DMS79 (cell line): ENCODE measurements around the gene ASIC2.

Experiments
- DNase-seq: peaks from one replicate; lab custom pipeline; 2025; lab: John Stamatoyannopoulos, UW

ASIC2 gene

GRCh38 chr17:33113276-33113990 lies 179.7 kb downstream of the ASIC2 start:
- DNase-seq = peak; percentile 42

GRCh38 chr17:33112763-33113162 lies 180.3 kb downstream of the ASIC2 start:
- no peak for DNase-seq

- DNase-seq = no peak
Measured at GRCh38 chr17:33109336-33110072, 183.6 kb downstream of the ASIC2 start.

GRCh38 chr17:33106525-33107165 lies 186.4 kb downstream of the ASIC2 start:
- DNase-seq = no peak

GRCh38 chr17:33105911-33106310 lies 187.2 kb downstream of the ASIC2 start:
- DNase-seq = no peak

GRCh38 chr17:33099906-33100305 lies 193.2 kb downstream of the ASIC2 start:
- no peak for DNase-seq

- no peak for DNase-seq
Measured at GRCh38 chr17:33099252-33099651, 193.8 kb downstream of the ASIC2 start.

GRCh38 chr17:33097411-33097810 lies 195.7 kb downstream of the ASIC2 start:
- DNase-seq = no peak

GRCh38 chr17:33096161-33096560 lies 196.9 kb downstream of the ASIC2 start:
- no peak for DNase-seq

- no peak for DNase-seq
Measured at GRCh38 chr17:33091271-33091670, 201.8 kb downstream of the ASIC2 start.

GRCh38 chr17:33090806-33091205 lies 202.3 kb downstream of the ASIC2 start:
- no peak for DNase-seq

GRCh38 chr17:33086878-33087277 lies 206.2 kb downstream of the ASIC2 start:
- DNase-seq = no peak

- DNase-seq = no peak
Measured at GRCh38 chr17:33086041-33086440, 207.1 kb downstream of the ASIC2 start.

GRCh38 chr17:33085256-33085655 lies 207.8 kb downstream of the ASIC2 start:
- no peak for DNase-seq

GRCh38 chr17:33084755-33085154 lies 208.3 kb downstream of the ASIC2 start:
- no peak for DNase-seq

- DNase-seq = no peak
Measured at GRCh38 chr17:33082529-33083173, 210.4 kb downstream of the ASIC2 start.

GRCh38 chr17:33080091-33080490 lies 213.0 kb downstream of the ASIC2 start:
- DNase-seq = no peak

GRCh38 chr17:33079201-33079600 lies 213.9 kb downstream of the ASIC2 start:
- DNase-seq = no peak

- no peak for DNase-seq
Measured at GRCh38 chr17:33076979-33077378, 216.1 kb downstream of the ASIC2 start.

GRCh38 chr17:33073416-33073815 lies 219.7 kb downstream of the ASIC2 start:
- no peak for DNase-seq

GRCh38 chr17:33072421-33073161 lies 220.5 kb downstream of the ASIC2 start:
- no peak for DNase-seq

- DNase-seq = no peak
Measured at GRCh38 chr17:33071656-33072055, 221.4 kb downstream of the ASIC2 start.
